Fibroblast of lung (primary cell): ENCODE results near the gene CCDC157. TPM values are rescaled to one million over a fixed set of nuclear protein-coding genes. Genes with fewer than 3 reads are reported as not detected.

Source experiments
- DNase-seq, 2 donors: peaks; one replicate each; pipeline versions ENCODE4 v3.0.0 to v3.0.0-alpha.2; 2010; ENCODE audit warnings: low read depth in 2 of 2
- H2AFZ ChIP-seq: 2 replicates; pipeline ENCODE4 v1.5.1; 2012; ENCODE audit warnings: low read length, control low read depth, inconsistent platforms
- H3K27ac ChIP-seq: 2 replicates; pipeline ENCODE4 v1.5.1; 2011; ENCODE audit warnings: low read length, control low read depth; ENCODE audit not compliant: insufficient read depth
- H3K27me3 ChIP-seq: 2 replicates; pipeline ENCODE4 v1.5.1; 2011; ENCODE audit warnings: mild to moderate bottlenecking, low read length; ENCODE audit not compliant: control insufficient read depth, insufficient read depth
- H3K36me3 ChIP-seq: 2 replicates; pipeline ENCODE4 v1.5.1; 2011; ENCODE audit warnings: low read length; ENCODE audit not compliant: control insufficient read depth, insufficient read depth
- H3K4me1 ChIP-seq: 2 replicates; pipeline ENCODE4 v1.5.1; 2011; ENCODE audit warnings: low read length; ENCODE audit not compliant: control insufficient read depth, insufficient read depth; ENCODE audit errors: extremely low read depth
- H3K4me2 ChIP-seq: 2 replicates; pipeline ENCODE4 v1.5.1; 2011; ENCODE audit warnings: low read length, control low read depth; ENCODE audit not compliant: insufficient read depth; ENCODE audit errors: extremely low read depth
- H3K4me3 ChIP-seq, 4 experiments: fragments of 200-600 bp in 1 of 4; sonication (generic) in 1 of 4; replicated peaks in 1 of 4; 2 replicates each; pipeline ENCODE4 v1.5.1; 2011 to 2016; ENCODE audit warnings: low read length in 4 of 4, low read depth in 3 of 4, mild to moderate bottlenecking in 3 of 4, control low read depth in 2 of 4, inconsistent platforms in 1 of 4, mixed read lengths in 1 of 4; ENCODE audit not compliant: insufficient read depth in 1 of 4; ENCODE audit errors: control extremely low read depth in 1 of 4
- H3K79me2 ChIP-seq: 2 replicates; pipeline ENCODE4 v1.5.1; 2012; ENCODE audit warnings: mild to moderate bottlenecking, low read length, inconsistent platforms; ENCODE audit not compliant: control insufficient read depth, insufficient read depth
- H3K9ac ChIP-seq: 2 replicates; pipeline ENCODE4 v1.5.1; 2011; ENCODE audit warnings: mild to moderate bottlenecking, low read length, control low read depth; ENCODE audit not compliant: insufficient read depth
- H3K9me3 ChIP-seq: 2 replicates; pipeline ENCODE4 v1.5.1; 2012; ENCODE audit warnings: low read depth, low read length; ENCODE audit not compliant: control insufficient read depth, insufficient read depth
- H4K20me1 ChIP-seq: 2 replicates; pipeline ENCODE4 v1.5.1; 2011; ENCODE audit warnings: low read length; ENCODE audit not compliant: control insufficient read depth, insufficient read depth; ENCODE audit errors: extremely low read depth
- CTCF ChIP-seq, 2 donors: IDR thresholded peaks in 1 of 2; conservative IDR thresholded peaks in 1 of 2; 1 replicate in 1 of 2; 2 replicates in 1 of 2; pipeline ENCODE4 v1.5.1; 2011 to 2012; ENCODE audit warnings: low read length in 2 of 2, control low read depth in 1 of 2, inconsistent platforms in 1 of 2, low read depth in 1 of 2, mild to moderate bottlenecking in 1 of 2
- EZH2 ChIP-seq: IDR thresholded peaks from 2 replicates; pipeline ENCODE4 v1.5.1; 2012; ENCODE audit warnings: low read length, control low read depth, mild to moderate bottlenecking; ENCODE audit errors: missing control alignments
- polyA plus RNA-seq, 2 donors: library from polyadenylated mRNA; depleted of rRNA in 1 of 2; stranded (reverse) in 1 of 2; unstranded in 1 of 2; fragments of >200 nt; gene quantifications; 2 replicates each; pipeline ENCODE4 v1.2.1, GENCODE V29; 2011 to 2012; ENCODE audit warnings: missing spikeins in 1 of 2
- total RNA-seq: library from RNA; depleted of rRNA; stranded (reverse); fragments of >200 nt; gene quantifications from 2 replicates; pipeline ENCODE4 v1.2.1, GENCODE V29; 2014

Gene CCDC157
- total and polyA plus RNA-seq, 2 donors (not counting 1 experiment from before 2014, with no cell fraction given), result 0.77 to 1.5 TPM

- no peak overlapping the region for H3K27ac ChIP-seq
- DNase-seq, result no peak
Measured at GRCh38 chr22:30370641-30371230, 13.9 kb downstream of the CCDC157 start.

GRCh38 chr22:30371321-30371720 lies 14.5 kb downstream of the CCDC157 start:
- Histone ChIP-seq H3K9me3 (no peaks in the 10 kb centered on the region), H3K79me2 (no peaks in the 10 kb centered on the region), H3K36me3 (no peaks in the 10 kb centered on the region), H3K27ac (no peak overlapping the region), H3K9ac (no peak overlapping the region), H3K4me1 (no peaks in the 10 kb centered on the region), H2AFZ (no peak overlapping the region), H3K4me2 (no peak overlapping the region), H3K4me3 (no peak overlapping the region), H4K20me1 (no peaks in the 10 kb centered on the region), H3K27me3 (no peaks in the 10 kb centered on the region)
- TF ChIP-seq EZH2, result no peak
- no peak for TF ChIP-seq CTCF (conservative IDR thresholded peaks at IDR 0.05 in 1 of 2, IDR thresholded peaks at IDR 0.05 in 1 of 2; ENCODE audit: low read depth in 1 of 2, low read length in 2 of 2)
- no peak for DNase-seq

More at GRCh38 chr22:30370641-30371230, 13.9 kb downstream of the CCDC157 start:
- Histone ChIP-seq H3K79me2 (no peaks in the 10 kb centered on the region), H3K36me3 (no peaks in the 10 kb centered on the region), H3K9ac (no peak overlapping the region), H3K4me1 (no peaks in the 10 kb centered on the region), H3K9me3 (no peaks in the 10 kb centered on the region), H4K20me1 (no peaks in the 10 kb centered on the region), H3K4me3 (no peak overlapping the region), H3K27me3 (no peaks in the 10 kb centered on the region), H2AFZ (no peak overlapping the region), H3K4me2 (no peak overlapping the region)
- TF ChIP-seq EZH2 (no peak), CTCF (conservative IDR thresholded peaks at IDR 0.05 in 1 of 2, IDR thresholded peaks at IDR 0.05 in 1 of 2; ENCODE audit: low read depth in 1 of 2, low read length in 2 of 2) (no peak)

GRCh38 chr22:30371981-30372380 lies 15.2 kb downstream of the CCDC157 start:
- Histone ChIP-seq H3K4me2 (no peak overlapping the region), H3K27me3 (no peaks in the 10 kb centered on the region), H3K9me3 (no peaks in the 10 kb centered on the region), H3K4me3 (no peak overlapping the region), H4K20me1 (no peaks in the 10 kb centered on the region), H3K79me2 (no peaks in the 10 kb centered on the region), H3K36me3 (peaks cover under 1% of the 10 kb centered on the region), H3K4me1 (no peaks in the 10 kb centered on the region), H3K9ac (no peak overlapping the region), H3K27ac (no peak overlapping the region), H2AFZ (no peak overlapping the region)
- TF ChIP-seq CTCF (conservative IDR thresholded peaks at IDR 0.05 in 1 of 2, IDR thresholded peaks at IDR 0.05 in 1 of 2; ENCODE audit: low read depth in 1 of 2, low read length in 2 of 2), result no peak
- TF ChIP-seq EZH2, result no peak
- DNase-seq, result no peak
